Hepatocyte (in vitro differentiated cells): ENCODE results near the gene IL12A. TPM values are rescaled to one million over a fixed set of nuclear protein-coding genes. Genes with fewer than 3 reads are reported as not detected.

Source experiments
- DNase-seq: peaks from one replicate; pipeline ENCODE4 v3.0.0-alpha.2; 2016; ENCODE audit warnings: low spot score
- H2AFZ ChIP-seq: fragments of 200-600 bp; sonication (generic); 2 replicates; pipeline ENCODE4 v1.6.0; 2016; ENCODE audit warnings: antibody characterized with exemption, mild to moderate bottlenecking
- H3K27ac ChIP-seq: fragments of 200-600 bp; sonication (generic); 2 replicates; pipeline ENCODE4 v1.5.1; 2016; ENCODE audit warnings: mild to moderate bottlenecking
- H3K27me3 ChIP-seq: fragments of 200-600 bp; sonication (generic); 2 replicates; pipeline ENCODE4 v1.6.1; 2016
- H3K36me3 ChIP-seq: fragments of 200-600 bp; sonication (generic); replicated peaks from 2 replicates; pipeline ENCODE4 v1.5.1; 2016; ENCODE audit warnings: low read depth; ENCODE audit not compliant: insufficient read depth
- H3K4me1 ChIP-seq: fragments of 200-600 bp; sonication (generic); 2 replicates; pipeline ENCODE4 v1.5.1; 2016; ENCODE audit warnings: mild to moderate bottlenecking, moderate library complexity; ENCODE audit not compliant: insufficient read depth
- H3K4me2 ChIP-seq: fragments of 200-600 bp; sonication (generic); 2 replicates; pipeline ENCODE4 v1.6.0; 2016
- H3K4me3 ChIP-seq: fragments of 200-600 bp; sonication (generic); 2 replicates; pipeline ENCODE4 v1.5.1; 2016; ENCODE audit warnings: mild to moderate bottlenecking
- H3K79me2 ChIP-seq: fragments of 200-600 bp; sonication (generic); 2 replicates; pipeline ENCODE4 v1.6.0; 2017; ENCODE audit warnings: mild to moderate bottlenecking
- H3K9me2 ChIP-seq: fragments of 200-600 bp; sonication (generic); replicated peaks from 2 replicates; pipeline ENCODE4 v1.6.0; 2017; ENCODE audit warnings: mild to moderate bottlenecking; ENCODE audit not compliant: insufficient read depth
- H3K9me3 ChIP-seq: fragments of 200-600 bp; sonication (generic); 2 replicates; pipeline ENCODE4 v1.5.1; 2016; ENCODE audit warnings: low read depth, mild to moderate bottlenecking
- H4K20me1 ChIP-seq: fragments of 200-600 bp; sonication (generic); 2 replicates; pipeline ENCODE4 v1.6.0; 2016; ENCODE audit warnings: mild to moderate bottlenecking; ENCODE audit not compliant: insufficient read depth, poor library complexity, severe bottlenecking
- EZH2 ChIP-seq: fragments of 200-600 bp; sonication (generic); IDR thresholded peaks from 2 replicates; pipeline ENCODE4 v1.6.1; 2016; ENCODE audit warnings: antibody characterized with exemption, mild to moderate bottlenecking, borderline replicate concordance
- EZH2phosphoT487 ChIP-seq: fragments of 200-600 bp; sonication (generic); IDR thresholded peaks from one replicate; pipeline ENCODE4 v1.6.1; 2018; ENCODE audit warnings: antibody characterized with exemption, mild to moderate bottlenecking, low read depth, moderate library complexity; ENCODE audit not compliant: unreplicated experiment, severe bottlenecking
- WGBS: methylation state at CpG from one replicate; pipeline ENCODE4 v1.1.6; 2016; ENCODE audit warnings: low lambda C conversion rate; ENCODE audit errors: missing lambda C conversion rate; 5-methylcytosine and 5-hydroxymethylcytosine counted together
- polyA plus RNA-seq: library from polyadenylated mRNA; unstranded; fragments of >200 nt; fragmentation: Nextera tagmentation; extraction: Ambion mirVana; gene quantifications from 2 replicates; pipeline ENCODE4 v1.2.1, GENCODE V29; 2016
- total RNA-seq: library from RNA; depleted of rRNA; stranded (reverse); fragments of >200 nt; gene quantifications from 2 replicates; pipeline ENCODE4 v1.2.3, GENCODE V29; 2014
- TF ChIP-seq, protein P1 (sequence below): fragments of 200-600 bp; sonication (generic); IDR thresholded peaks from 2 replicates; pipeline ENCODE4 v1.5.1; 2016; ENCODE audit warnings: antibody characterized with exemption, mild to moderate bottlenecking; ENCODE audit not compliant: poor library complexity

IL12A gene
- total and polyA plus RNA-seq, 2 experiments from 2014 or later = 0.86 to 1.0 TPM

DNA sequence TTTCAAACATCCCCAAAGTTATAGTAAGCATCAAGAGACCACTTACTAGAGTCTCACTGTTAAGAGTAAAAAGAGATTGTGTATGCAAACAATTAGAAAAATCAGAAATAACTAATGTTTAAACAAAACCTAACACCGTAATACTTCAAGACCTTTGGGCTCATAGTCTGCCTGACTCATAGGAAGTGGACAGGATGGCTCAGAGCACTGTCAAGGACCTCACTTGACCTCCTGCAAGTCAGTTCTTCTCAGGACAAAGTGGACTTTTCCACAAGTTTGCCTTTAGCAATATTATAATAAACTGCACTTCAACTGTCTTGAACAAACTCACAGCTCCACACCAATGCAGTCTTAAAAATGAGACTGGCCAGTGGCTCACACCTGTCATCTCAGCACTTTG lies 34.8 kb downstream of the IL12A start:
- Histone ChIP-seq H3K36me3 (no peaks in the 10 kb centered on the region), H2AFZ (no peak overlapping the region), H3K4me2 (no peak overlapping the region), H3K79me2 (no peaks in the 10 kb centered on the region), H3K9me2 (no peaks in the 10 kb centered on the region), H3K9me3 (no peaks in the 10 kb centered on the region), H3K4me1 (no peaks in the 10 kb centered on the region), H4K20me1 (no peaks in the 10 kb centered on the region), H3K27me3 (no peaks in the 10 kb centered on the region), H3K27ac (no peak overlapping the region), H3K4me3 (no peak overlapping the region)
- TF ChIP-seq EZH2 (no peak), EZH2phosphoT487 (no peak)
- TF ChIP-seq, protein P1, sequence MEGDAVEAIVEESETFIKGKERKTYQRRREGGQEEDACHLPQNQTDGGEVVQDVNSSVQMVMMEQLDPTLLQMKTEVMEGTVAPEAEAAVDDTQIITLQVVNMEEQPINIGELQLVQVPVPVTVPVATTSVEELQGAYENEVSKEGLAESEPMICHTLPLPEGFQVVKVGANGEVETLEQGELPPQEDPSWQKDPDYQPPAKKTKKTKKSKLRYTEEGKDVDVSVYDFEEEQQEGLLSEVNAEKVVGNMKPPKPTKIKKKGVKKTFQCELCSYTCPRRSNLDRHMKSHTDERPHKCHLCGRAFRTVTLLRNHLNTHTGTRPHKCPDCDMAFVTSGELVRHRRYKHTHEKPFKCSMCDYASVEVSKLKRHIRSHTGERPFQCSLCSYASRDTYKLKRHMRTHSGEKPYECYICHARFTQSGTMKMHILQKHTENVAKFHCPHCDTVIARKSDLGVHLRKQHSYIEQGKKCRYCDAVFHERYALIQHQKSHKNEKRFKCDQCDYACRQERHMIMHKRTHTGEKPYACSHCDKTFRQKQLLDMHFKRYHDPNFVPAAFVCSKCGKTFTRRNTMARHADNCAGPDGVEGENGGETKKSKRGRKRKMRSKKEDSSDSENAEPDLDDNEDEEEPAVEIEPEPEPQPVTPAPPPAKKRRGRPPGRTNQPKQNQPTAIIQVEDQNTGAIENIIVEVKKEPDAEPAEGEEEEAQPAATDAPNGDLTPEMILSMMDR = no peak
- no peak for DNase-seq
- 80% methylated on average over 1 of the region's 1 CpG for WGBS

DNA sequence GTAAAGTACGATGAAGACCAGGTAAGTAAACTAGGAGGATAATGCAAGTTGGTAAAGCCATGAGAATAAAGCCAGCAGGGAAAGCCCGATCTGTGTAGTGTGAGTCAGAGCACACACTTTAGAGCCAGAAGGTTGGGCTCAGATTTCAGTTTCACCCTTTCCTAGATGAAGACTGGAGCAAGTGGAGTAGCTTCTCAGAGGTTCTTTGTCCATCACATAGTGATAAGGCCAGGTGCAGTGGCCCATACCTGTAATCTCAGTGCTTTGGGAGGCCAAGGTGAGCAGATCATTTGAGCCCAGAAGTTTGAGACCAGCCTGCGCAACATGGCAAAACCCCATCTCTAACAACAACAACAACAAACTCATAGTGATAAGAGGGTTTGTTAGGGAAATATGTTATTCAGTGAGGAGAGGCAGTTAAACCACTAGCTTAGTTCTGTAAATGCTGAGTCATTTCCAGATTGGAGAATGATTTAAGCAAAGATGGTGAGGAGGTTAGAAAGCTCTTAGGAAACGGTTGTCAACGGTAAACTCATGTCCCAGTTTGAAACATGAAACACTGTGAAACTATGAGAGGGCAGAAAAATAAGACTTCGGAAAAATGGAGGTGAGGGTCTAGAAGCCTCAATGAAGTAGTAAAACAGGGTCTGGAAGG lies 39.0 kb downstream of the IL12A start:
- Histone ChIP-seq H3K4me2 (no peak overlapping the region), H2AFZ (no peak overlapping the region), H3K36me3 (no peaks in the 10 kb centered on the region), H3K79me2 (no peaks in the 10 kb centered on the region), H3K9me2 (no peaks in the 10 kb centered on the region), H3K4me3 (no peak overlapping the region), H3K9me3 (no peaks in the 10 kb centered on the region), H3K27ac (no peak overlapping the region), H3K4me1 (no peaks in the 10 kb centered on the region), H4K20me1 (no peaks in the 10 kb centered on the region), H3K27me3 (no peaks in the 10 kb centered on the region)
- WGBS = 72% methylated on average over 6 of the region's 6 CpGs
- peak; percentile 19 for DNase-seq
- TF ChIP-seq EZH2 (no peak), EZH2phosphoT487 (no peak)
- TF ChIP-seq, protein P1 = no peak

DNA sequence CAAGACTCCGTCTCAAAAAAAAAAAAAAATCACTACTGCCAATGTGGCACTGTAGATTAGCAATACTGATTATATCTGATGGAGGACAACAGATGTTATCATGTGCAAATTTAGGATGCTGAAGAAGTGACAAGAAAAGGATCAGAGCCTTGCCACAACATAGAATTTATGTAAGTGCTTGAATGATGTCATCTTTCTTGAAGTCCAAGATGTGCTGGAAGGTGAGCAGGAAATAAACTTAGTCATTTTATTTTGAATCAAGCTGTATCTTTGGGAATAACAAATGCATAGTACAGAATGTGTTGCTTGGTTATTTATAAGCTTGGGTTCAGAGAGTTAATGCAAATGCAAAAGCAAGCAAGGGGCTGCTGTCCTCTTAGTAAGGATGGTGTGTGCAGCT lies 47.1 kb downstream of the IL12A start:
- H3K36me3 ChIP-seq = no peaks in the 10 kb centered on the region
- no peak for DNase-seq
- H2AFZ ChIP-seq = no peak overlapping the region
- no peaks in the 10 kb centered on the region for H4K20me1 ChIP-seq
- H3K27ac ChIP-seq = no peak overlapping the region
- no peaks in the 10 kb centered on the region for H3K9me2 ChIP-seq
- peaks cover 44% of the 10 kb centered on the region for H3K27me3 ChIP-seq
- TF ChIP-seq EZH2 (no peak), EZH2phosphoT487 (no peak)
- TF ChIP-seq, protein P1 = no peak
- no peaks in the 10 kb centered on the region for H3K79me2 ChIP-seq
- peaks cover 6% of the 10 kb centered on the region for H3K4me1 ChIP-seq
- no peak overlapping the region for H3K4me3 ChIP-seq
- no peaks in the 10 kb centered on the region for H3K9me3 ChIP-seq
- 92% methylated on average over 1 of the region's 1 CpG for WGBS
- H3K4me2 ChIP-seq = no peak overlapping the region
